ENCODE results near the gene HSPB9. TPM values are rescaled to one million over a fixed set of nuclear protein-coding genes. Genes with fewer than 3 reads are reported as not detected.

Gene HSPB9
- total and polyA plus RNA-seq, 9 of the 15 experiments (the other 6 are each of a cell fraction or from before 2014, with no cell fraction given) = 0.04 to 0.16 (median 0.08) TPM; not detected in 3

GRCh38 chr17:42133461-42134041 lies 10.9 kb downstream of the HSPB9 start:
- FAIRE-seq (no peak), ATAC-seq (no peak), DNase-seq (ENCODE audit: extremely low read depth in 1 of 4, low spot score in 3 of 4) (no peak)
- Histone ChIP-seq H3K9me1 (ENCODE audit: control insufficient read depth, insufficient read depth, low read length) (peaks cover 9% of the 10 kb centered on the region), H3K27me3 (ENCODE audit: control insufficient read depth in 2 of 2, insufficient read depth in 2 of 2, low read length in 2 of 2) (no peaks in the 10 kb centered on the region), H3K4me3 (no peak overlapping the region), H3K27ac (ENCODE audit: extremely low read depth, low read depth, low read length) (no peak overlapping the region; the same call in 2 of the 3 replicates), H3K9ac (ENCODE audit: insufficient read depth in 1 of 2, low read depth in 2 of 2, low read length in 2 of 2) (peak overlapping the region in 1 of 2 experiments; percentile 38; a peak in 1 of 4 replicates), H3K4me2 (ENCODE audit: insufficient read depth, low read length) (no peak overlapping the region), H3K79me2 (ENCODE audit: control insufficient read depth, insufficient read depth, low read length) (peaks cover 70% of the 10 kb centered on the region), H4K20me1 (replicated peaks; ENCODE audit: control insufficient read depth, insufficient read depth, low read length) (peaks cover 3% of the 10 kb centered on the region; the same call in 1 of the 2 replicates), H3K36me3 (ENCODE audit: control insufficient read depth, insufficient read depth, low read length) (peaks cover 91% of the 10 kb centered on the region), H2AFZ (ENCODE audit: low read depth, low read length) (no peak overlapping the region), H3K4me1 (replicated peaks in 1 of 2; ENCODE audit: control insufficient read depth in 2 of 2, insufficient read depth in 2 of 2, low read length in 2 of 2) (peaks cover 8 to 9% of the 10 kb centered on the region in 2 experiments; a peak in 3 of 5 replicates), H3K9me3 (replicated peaks; ENCODE audit: control insufficient read depth, insufficient read depth, low read depth, low read length) (no peaks in the 10 kb centered on the region)
- ChIA-PET POLR2A (interaction anchor here (0.8 to 1.0 kb wide), 2 partner anchors 9 to 12 kb away, joined by 3 to 6 read pairs; partner anchors contain the start of gene KAT2A), CTCF (ENCODE audit: low intra/inter-chr PET ratio) (no interaction called here)
- no TSS peak for BruUV-seq (replicated peaks)
- intact Hi-C loops (cut with micrococcal nuclease) = no loop called here
- in situ Hi-C loops (cut with MboI) = no loop called here
- 55% methylated on average over 4 of the region's 4 CpGs for WGBS (ENCODE audit: insufficient coverage, low coverage, missing lambda C conversion rate)
- TF ChIP-seq NFIC (IDR thresholded peaks at IDR 0.05) (peak; percentile 44), ZNF584 (CRISPR knock-in tag; IDR thresholded peaks at IDR 0.05; ENCODE audit: low read depth) (no peak)

GRCh38 chr17:42135151-42135550 lies 12.5 kb downstream of the HSPB9 start:
- ATAC-seq (no peak), FAIRE-seq (no peak), DNase-seq (ENCODE audit: extremely low read depth in 1 of 4, low spot score in 3 of 4) (no peak)
- in situ Hi-C loops (cut with MboI) (no loop called here), intact Hi-C loops (cut with micrococcal nuclease) (no loop called here)
- peaks cover 85% of the 10 kb centered on the region for H3K36me3 ChIP-seq (ENCODE audit: control insufficient read depth, insufficient read depth, low read length)
- H3K27ac ChIP-seq (ENCODE audit: extremely low read depth, low read depth, low read length) = peak overlapping the region; percentile 34; the same call in 1 of the 3 replicates
- peaks cover 9% of the 10 kb centered on the region; the same call in 1 of the 2 replicates for H4K20me1 ChIP-seq (replicated peaks; ENCODE audit: control insufficient read depth, insufficient read depth, low read length)
- H3K9me1 ChIP-seq (ENCODE audit: control insufficient read depth, insufficient read depth, low read length) = peaks cover 9% of the 10 kb centered on the region
- H3K79me2 ChIP-seq (ENCODE audit: control insufficient read depth, insufficient read depth, low read length) = peaks cover 84% of the 10 kb centered on the region
- BruUV-seq (replicated peaks) = no TSS peak
- H3K4me1 ChIP-seq (replicated peaks in 1 of 2; ENCODE audit: control insufficient read depth in 2 of 2, insufficient read depth in 2 of 2, low read length in 2 of 2) = peaks cover 9 to 11% of the 10 kb centered on the region in 2 experiments; a peak in 3 of 5 replicates
- H3K9ac ChIP-seq (ENCODE audit: insufficient read depth in 1 of 2, low read depth in 2 of 2, low read length in 2 of 2) = no peak overlapping the region
- CTCF ChIA-PET (ENCODE audit: low intra/inter-chr PET ratio) = no interaction called here
- no peaks in the 10 kb centered on the region for H3K27me3 ChIP-seq (ENCODE audit: control insufficient read depth in 2 of 2, insufficient read depth in 2 of 2, low read length in 2 of 2)
- no peak overlapping the region for H3K4me2 ChIP-seq (ENCODE audit: insufficient read depth, low read length)
- H2AFZ ChIP-seq (ENCODE audit: low read depth, low read length) = no peak overlapping the region
- POLR2A ChIA-PET = interaction anchor here (0.9 to 1.2 kb wide), 4 partner anchors 16 to 109 kb away, joined by 3 to 4 read pairs (median 4); partner anchors contain the start of gene KCNH4
- H3K9me3 ChIP-seq (replicated peaks; ENCODE audit: control insufficient read depth, insufficient read depth, low read depth, low read length) = no peaks in the 10 kb centered on the region
- WGBS (ENCODE audit: insufficient coverage, low coverage, missing lambda C conversion rate) = 87% methylated on average over 6 of the region's 6 CpGs
- H3K4me3 ChIP-seq = no peak overlapping the region
- TF ChIP-seq YY1 (IDR thresholded peaks at IDR 0.05; ENCODE audit: borderline replicate concordance in 1 of 3, control insufficient read depth in 1 of 3, extremely low read depth in 1 of 3, insufficient read depth in 3 of 3, insufficient read length in 1 of 3, insufficient replicate concordance in 2 of 3, low read depth in 1 of 3, low read length in 2 of 3) (no peak), CEBPG (CRISPR knock-in tag; IDR thresholded peaks at IDR 0.05) (no peak), CEBPG (tag; conservative IDR thresholded peaks at IDR 0.05 in 1 of 2, IDR thresholded peaks at IDR 0.05 in 1 of 2) (peak in 1 of 2 experiments; percentile 47; a peak in 2 of 4 replicates)
- TF ChIP-seq, protein P1, sequence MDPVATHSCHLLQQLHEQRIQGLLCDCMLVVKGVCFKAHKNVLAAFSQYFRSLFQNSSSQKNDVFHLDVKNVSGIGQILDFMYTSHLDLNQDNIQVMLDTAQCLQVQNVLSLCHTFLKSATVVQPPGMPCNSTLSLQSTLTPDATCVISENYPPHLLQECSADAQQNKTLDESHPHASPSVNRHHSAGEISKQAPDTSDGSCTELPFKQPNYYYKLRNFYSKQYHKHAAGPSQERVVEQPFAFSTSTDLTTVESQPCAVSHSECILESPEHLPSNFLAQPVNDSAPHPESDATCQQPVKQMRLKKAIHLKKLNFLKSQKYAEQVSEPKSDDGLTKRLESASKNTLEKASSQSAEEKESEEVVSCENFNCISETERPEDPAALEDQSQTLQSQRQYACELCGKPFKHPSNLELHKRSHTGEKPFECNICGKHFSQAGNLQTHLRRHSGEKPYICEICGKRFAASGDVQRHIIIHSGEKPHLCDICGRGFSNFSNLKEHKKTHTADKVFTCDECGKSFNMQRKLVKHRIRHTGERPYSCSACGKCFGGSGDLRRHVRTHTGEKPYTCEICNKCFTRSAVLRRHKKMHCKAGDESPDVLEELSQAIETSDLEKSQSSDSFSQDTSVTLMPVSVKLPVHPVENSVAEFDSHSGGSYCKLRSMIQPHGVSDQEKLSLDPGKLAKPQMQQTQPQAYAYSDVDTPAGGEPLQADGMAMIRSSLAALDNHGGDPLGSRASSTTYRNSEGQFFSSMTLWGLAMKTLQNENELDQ (CRISPR knock-in tag; IDR thresholded peaks at IDR 0.05; ENCODE audit: borderline replicate concordance) = no peak
